HepG2 (cell line): ENCODE measurements around the gene CDH23.

Source experiments
- ASH2L ChIP-seq: fragments of 300-600, 200-600 bp; sonication (generic); IDR thresholded peaks from 2 replicates; pipeline ENCODE4 v1.7.0; 2017; ENCODE audit warnings: low read depth, mild to moderate bottlenecking, moderate library complexity, mixed read lengths, low read length; ENCODE audit not compliant: insufficient read length
- CREBL2 ChIP-seq: sonication (generic); formaldehyde crosslinking; IDR thresholded peaks from 2 replicates; pipeline ENCODE4 v1.8.1; 2023; ENCODE audit warnings: missing genetic modification reagents, mild to moderate bottlenecking, borderline replicate concordance
- CTCF ChIP-seq: sonication (generic); formaldehyde crosslinking; IDR thresholded peaks from 2 replicates; pipeline ENCODE4 v1.5.0; 2020; ENCODE audit warnings: mild to moderate bottlenecking, missing genetic modification reagents, moderate library complexity
- HOXA7 ChIP-seq: sonication (generic); formaldehyde crosslinking; IDR thresholded peaks from 2 replicates; pipeline ENCODE4 v1.8.1; 2022; ENCODE audit warnings: mild to moderate bottlenecking, missing genetic modification reagents, moderate library complexity
- IKZF1 ChIP-seq: fragments of 450-650 bp; IDR thresholded peaks from 2 replicates; pipeline ENCODE4 v1.7.1; 2016
- ISX ChIP-seq: sonication (generic); formaldehyde crosslinking; conservative IDR thresholded peaks from 2 replicates; pipeline ENCODE4 v1.5.0; 2020; ENCODE audit warnings: missing genetic modification reagents
- MEIS1 ChIP-seq: sonication (generic); formaldehyde crosslinking; IDR thresholded peaks from 2 replicates; pipeline ENCODE4 v1.9.0; 2021; ENCODE audit warnings: mild to moderate bottlenecking, missing genetic modification reagents, moderate library complexity, borderline replicate concordance
- MLX ChIP-seq: IDR thresholded peaks from 2 replicates; pipeline ENCODE4 v1.6.1; 2016
- PATZ1 ChIP-seq: sonication (generic); formaldehyde crosslinking; IDR thresholded peaks from 2 replicates; pipeline ENCODE4 v1.4.0; 2020; ENCODE audit warnings: missing genetic modification reagents
- SIX1 ChIP-seq: sonication (generic); formaldehyde crosslinking; IDR thresholded peaks from 2 replicates; pipeline ENCODE4 v1.4.0; 2020; ENCODE audit warnings: missing genetic modification reagents, borderline replicate concordance
- TARDBP ChIP-seq: sonication (generic); formaldehyde crosslinking; IDR thresholded peaks from 2 replicates; pipeline ENCODE4 v1.8.0; 2022; ENCODE audit warnings: mild to moderate bottlenecking, missing genetic modification reagents
- TCF7L2 ChIP-seq: IDR thresholded peaks from 2 replicates; pipeline ENCODE4 v1.6.1; 2011; ENCODE audit warnings: mild to moderate bottlenecking, low read depth, low read length, moderate library complexity

- no peak for TF ChIP-seq MEIS1 (CRISPR knock-in tag)
- no peak for TF ChIP-seq CTCF
- TF ChIP-seq TARDBP: no peak
- no peak for TF ChIP-seq MLX (CRISPR knock-in tag)
- TF ChIP-seq TCF7L2: no peak
- TF ChIP-seq CREBL2 (CRISPR knock-in tag): no peak
- no peak for TF ChIP-seq PATZ1 (CRISPR knock-in tag)
- no peak for TF ChIP-seq SIX1 (CRISPR knock-in tag)
- TF ChIP-seq IKZF1: no peak
- no peak for TF ChIP-seq ASH2L
- no peak for TF ChIP-seq ISX
- no peak for TF ChIP-seq HOXA7
Measured at GRCh38 chr10:71618176-71618575, 221.5 kb downstream of the CDH23 start.
